HG02642 (cell line): Measurements from ENCODE around the gene ATP10D.
"Not testable (repeated sequence)": the region's sequence is repeated elsewhere in the genome, so short reads cannot be mapped to it uniquely, and the experiment has no call there.

Experiments
- ATAC-seq: cut with Tn5 transposase; IDR thresholded peaks from one replicate; pipeline ENCODE4 v1.9.1; 2021; ENCODE audit warnings: mild to moderate bottlenecking; ENCODE audit not compliant: unreplicated experiment, poor library complexity

ATP10D gene

DNA sequence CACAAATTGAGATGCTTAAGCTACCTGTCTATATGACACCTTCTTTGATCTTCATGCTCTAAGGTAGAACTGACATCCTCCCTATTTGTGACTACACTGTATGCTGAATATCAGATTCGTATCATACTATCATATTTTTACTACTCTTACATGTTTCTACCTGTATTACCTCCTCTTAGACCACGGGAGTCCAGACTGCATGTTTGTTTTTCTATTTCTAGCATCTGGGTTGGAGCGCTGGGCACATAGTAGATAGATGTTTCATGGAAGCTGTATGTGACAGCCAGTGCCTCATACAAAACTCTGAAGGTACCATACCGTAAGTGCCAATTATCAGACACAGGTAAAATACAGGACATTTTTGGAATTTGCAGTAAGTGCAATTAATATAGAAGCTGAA, 47.6 kb downstream of the ATP10D start:
- no peak for ATAC-seq

DNA sequence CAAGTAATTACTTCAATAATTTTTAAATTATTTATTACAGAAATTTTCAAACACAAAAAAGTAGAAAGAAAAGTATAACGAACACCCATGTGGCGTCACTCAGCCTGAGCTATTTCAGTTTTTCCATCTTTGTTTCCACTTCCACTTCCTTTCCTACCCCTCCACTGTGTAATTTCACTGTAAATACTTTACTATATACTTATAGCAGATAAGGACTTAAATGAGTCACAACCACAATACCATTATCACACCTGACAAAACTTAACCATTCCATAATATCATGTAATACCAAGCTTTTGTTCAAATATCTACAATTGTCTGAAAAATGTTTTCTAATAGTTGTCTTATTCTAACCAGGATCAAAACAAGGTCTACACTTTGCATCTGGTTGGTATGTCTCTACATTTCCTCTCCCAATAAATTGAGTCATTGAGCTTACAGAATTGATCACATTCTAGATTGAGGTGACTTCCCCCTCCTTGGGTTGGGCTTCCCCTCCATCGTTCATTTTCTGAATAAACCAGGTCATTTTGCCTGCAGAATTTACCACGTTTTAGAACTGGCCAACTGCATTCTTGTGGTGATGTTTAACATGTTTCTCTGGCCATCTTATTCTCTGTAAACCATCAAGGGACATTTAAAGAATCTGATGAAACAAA, 48.7 kb downstream of the ATP10D start:
- no peak for ATAC-seq

DNA sequence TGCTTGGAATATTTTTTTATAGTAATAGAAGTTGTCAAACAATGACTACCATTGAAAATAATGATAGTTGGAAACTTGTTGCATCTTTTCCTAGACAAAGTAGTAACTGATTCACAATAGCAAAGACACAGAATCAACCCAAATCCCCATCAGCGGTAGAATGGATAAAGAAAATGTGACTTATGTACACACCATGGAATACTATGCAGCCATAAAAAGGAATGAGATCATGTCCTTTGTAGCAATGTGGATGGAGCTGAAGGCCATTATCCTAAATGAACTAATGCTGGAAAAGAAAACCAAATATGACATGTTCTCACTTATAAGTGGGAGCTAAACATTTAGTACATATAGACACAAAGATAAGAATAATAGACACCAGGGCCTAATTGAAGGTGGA, 49.7 kb downstream of the ATP10D start:
- no peak for ATAC-seq

DNA sequence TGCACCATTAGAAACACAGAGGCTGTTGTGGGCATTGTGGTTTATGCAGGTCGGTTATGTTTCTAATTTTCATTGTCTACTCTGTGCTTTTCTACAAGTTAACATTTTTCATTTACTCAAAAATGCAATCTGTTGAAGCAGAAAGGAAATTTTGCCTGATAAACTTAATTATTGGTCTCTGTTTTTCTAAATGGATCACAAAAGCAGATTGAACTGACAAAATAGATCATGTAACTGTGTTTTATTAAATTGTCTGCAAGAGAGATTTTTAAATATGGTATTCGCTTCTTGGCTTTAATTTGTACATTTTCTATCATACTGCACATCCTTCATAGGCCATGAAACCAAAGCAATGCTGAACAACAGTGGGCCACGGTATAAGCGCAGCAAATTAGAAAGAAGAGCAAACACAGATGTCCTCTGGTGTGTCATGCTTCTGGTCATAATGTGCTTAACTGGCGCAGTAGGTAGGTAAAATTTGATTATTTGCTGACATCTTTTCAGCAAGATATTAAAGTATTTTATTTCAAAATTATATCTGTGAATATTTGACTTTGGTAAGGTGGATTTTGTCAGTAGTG, 50.6 kb downstream of the ATP10D start:
- no peak for ATAC-seq

DNA sequence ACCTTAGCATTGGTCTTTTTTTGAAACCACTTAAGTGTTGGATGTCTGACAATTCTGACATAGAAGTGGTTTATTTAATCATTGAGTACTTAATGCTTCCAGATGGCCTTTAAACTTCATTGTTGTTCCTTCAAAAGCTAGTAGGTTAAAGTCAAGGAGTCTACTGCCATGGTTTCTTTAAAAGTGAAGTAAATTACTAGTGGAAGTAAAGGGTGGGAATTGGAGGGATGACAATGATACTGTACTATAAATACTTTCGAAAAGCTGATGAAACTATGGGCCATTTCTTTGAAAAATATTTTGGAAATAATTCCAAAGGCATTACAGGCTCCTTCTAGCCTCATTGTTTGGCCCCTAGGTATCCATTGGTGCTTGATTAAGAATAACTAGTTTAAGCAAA, 51.9 kb downstream of the ATP10D start:
- ATAC-seq: no peak

DNA sequence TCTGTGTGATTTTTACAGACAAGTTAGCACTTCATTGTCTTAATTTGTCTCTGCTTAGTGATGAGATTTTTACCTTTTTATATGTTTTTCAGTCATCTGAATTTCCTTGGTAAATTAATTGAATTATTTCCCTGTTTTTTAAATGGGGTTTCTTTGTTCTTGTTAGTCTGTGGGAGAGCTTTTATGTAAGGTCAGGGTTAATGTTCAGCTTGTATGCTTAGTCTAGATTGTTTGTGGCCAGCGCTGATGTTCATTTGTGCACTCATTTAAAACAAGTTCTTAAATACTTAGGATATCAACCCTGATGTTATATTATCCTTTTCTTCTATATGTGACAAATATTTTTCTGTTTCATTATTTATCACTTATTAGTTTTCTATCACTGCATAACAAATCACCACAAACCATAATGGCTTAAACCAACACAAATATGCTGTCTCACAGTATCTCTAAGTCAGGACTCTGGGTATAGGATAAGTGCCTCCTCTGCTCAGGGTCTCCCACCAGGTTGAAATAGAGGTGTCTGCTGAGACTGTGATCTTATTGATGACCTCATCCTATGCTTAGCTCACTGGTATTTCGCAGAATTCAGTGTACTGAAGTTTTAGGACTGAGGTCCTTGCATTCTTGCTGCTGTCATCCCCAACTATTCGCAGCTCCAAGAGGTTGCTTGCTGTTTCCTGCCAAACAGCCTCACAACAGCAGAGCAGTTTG, 53.2 kb downstream of the ATP10D start:
- no peak for ATAC-seq

DNA sequence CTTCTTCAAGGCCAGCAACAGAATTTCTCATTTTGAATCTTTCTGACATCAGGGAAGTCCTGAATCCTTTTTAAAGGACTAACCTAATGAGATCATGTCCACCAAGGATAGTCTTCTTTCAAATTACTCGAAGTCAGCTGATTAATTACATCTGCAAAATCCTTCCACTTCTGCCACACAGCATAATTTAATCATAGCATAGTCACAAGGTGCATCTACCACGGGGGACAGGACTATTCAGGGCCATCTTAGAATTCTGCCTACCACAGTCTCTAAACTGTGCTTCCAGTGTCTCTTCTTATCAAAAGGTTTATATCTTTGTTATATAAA, 53.7 kb downstream of the ATP10D start:
- no peak for ATAC-seq

DNA sequence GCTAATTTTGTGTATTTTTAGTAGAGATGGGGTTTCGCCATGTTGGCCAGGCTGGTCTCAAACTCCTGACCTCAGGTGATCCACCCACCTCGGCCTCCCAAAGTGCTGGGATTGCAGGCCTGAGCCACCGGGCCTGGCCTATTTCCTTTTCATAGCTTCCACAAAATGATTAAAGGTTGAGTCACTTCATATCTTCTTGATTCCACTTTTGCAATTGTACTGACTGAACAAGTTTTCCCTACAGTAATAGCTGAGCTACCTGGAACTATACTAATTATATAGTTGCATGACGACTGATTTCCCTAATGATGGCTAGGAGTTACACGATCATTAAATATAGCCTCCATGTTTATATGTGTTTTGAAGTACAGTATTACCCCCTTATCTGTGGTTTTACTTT, 57.6 kb downstream of the ATP10D start:
- not testable (repeated sequence) for ATAC-seq

DNA sequence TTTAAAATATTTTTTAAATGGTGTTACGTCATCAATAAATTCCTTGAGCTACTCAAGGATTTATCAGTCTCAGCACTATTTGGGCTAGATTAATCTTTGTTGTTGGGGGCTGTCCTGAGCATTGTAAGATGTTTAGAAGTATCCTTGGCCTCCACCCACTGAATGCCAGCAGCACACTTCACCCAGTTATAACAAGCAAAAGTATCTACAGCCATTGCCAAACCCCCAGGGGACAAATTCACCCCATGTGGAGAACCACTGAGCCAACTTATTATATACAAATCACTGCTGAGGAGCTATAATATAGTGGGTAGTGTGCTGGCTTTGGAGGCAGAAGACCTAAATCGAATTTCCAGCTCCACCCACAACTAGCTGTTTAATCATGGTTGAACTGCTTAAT, 58.3 kb downstream of the ATP10D start:
- no peak for ATAC-seq

DNA sequence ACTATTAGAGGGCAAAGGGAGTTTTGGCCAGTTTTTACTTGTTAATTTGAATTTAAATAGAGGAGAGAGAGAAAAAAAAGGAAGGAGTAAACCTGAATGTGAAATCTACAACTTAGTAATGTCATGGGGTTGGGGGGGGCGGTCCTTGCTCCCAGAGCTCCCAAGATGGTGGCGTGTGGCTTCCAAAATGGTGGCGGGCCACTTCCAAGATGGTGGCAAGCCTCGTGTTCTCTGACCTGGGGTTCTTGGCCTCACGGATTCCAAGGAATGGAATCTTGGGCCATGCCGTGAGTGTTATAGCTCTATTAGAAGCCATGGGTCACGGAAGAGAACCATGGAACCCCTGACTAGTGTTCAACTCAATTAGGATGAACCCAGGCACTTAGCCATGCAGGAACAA, 65.3 kb downstream of the ATP10D start:
- ATAC-seq: not testable (repeated sequence)

DNA sequence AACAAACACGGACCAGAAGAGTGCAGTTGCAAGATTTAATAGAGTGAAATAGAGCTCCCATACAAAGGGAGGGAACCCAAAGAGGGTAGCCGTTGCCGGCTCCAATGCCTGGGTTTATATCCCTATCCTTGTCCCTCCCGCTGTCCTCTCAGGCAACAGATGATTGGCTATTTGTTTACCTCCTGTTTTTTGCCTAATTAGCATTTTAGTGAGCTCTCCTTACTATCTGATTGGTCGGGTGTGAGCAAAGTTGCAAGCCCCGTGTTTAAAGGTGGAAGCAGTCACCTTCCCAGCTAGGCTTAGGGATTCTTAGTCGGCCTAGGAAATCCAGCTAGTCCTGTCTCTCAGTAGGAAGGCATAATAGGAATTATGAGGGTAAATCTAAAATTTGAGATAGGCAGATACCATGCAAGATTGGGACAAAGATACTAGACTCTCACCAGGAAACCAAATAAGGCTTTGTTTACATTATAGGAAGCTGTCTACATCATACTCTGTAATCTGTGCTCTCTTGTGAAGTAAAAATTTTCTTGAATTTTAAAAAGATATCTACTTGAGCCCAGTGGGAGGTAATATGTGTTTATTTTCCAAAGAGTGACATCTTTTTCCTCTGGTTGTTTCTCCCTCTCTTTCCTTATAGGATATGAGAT, 65.9 kb downstream of the ATP10D start:
- no peak for ATAC-seq

DNA sequence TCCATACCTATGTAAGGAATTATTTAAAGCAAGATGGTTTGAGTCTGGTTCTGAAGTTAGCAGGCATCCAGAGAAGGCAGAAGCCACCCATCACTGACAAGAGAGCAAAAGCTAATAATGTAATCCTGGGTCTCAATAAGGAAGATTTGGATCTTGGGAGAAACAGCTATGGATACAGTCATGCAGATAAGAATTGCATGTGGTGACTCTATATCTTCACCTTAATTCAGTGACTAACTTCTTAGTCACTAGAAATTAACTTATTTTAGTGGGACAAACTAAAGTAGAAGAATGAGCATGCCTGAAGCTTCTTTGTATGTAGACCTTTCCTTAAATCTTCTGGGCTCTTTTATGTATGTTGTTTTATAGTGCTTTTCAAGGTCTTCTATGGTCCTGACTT, 66.6 kb downstream of the ATP10D start:
- no peak for ATAC-seq

DNA sequence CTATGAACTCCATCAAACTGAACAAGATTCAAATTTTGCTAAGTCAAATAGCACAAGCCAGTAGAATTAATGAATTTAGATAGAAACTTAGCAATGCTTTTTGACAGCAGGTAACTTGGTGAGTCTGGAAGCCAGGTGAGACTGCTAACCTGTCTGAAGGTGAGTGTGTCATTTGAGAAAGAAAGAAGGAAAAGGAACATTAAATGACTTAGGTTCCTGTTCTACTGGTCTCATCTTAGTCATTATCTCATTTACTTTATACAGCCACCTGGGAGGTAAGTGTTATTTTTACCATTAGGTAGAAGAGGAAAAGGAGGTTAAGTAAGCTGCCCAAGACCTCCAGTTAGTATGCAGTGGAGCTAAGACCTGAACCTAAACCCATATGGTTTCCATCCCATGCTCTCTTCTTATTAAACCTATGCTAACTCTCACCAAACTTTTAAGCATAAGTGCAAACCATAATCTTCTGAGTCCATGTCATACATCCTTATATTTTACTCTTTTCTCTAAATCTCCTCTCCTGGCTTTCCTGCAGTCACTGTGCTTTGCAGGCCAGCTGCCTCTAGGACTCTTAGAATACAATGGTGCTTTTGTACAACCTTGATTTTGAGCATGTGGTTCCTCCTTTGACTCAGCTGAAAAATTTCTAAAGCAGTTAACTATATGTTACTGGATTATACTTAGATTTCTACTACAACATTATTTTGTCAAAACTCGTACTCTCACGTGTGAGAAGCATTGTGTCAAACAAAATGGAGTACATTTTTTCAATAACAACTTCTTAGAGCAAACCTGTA, 68.5 kb downstream of the ATP10D start:
- ATAC-seq: no peak

DNA sequence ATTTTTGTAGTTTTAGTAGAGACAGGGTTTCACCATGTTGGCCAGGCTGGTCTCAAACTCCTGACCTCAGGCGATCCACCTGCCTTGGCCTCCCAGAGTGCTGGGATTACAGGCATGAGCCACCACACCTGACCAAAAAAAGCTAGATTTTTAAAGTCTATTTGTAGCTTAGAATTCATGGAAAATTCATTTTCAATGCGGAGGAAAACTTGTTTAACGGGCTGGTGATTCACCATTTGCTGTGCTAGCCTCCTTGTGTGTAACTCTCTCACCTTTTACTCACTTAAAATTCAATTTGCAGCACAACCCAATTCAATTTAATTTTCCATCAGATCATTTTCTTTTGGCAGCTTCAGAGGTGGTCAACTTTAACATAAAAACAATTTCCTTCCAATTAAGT, 70.8 kb downstream of the ATP10D start:
- ATAC-seq: not testable (repeated sequence)

DNA sequence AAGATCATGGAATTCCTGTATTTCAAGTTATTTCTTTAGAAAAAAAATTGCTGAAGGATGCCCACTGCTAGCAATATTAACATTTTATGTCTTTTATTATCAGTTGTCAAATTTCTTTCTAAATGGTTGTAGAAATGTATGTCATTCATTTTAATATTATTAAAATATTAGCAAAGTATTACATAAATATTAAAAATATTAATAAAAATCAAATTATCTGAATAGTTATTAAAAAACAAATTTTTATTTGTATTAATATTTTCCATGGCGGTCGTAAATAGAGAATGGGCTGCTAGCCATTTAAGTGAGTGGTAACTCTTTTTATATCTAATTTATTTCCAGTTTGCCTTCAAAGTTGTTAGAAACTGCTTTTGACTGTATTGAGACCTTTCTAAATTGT, 72.2 kb downstream of the ATP10D start:
- ATAC-seq: no peak

DNA sequence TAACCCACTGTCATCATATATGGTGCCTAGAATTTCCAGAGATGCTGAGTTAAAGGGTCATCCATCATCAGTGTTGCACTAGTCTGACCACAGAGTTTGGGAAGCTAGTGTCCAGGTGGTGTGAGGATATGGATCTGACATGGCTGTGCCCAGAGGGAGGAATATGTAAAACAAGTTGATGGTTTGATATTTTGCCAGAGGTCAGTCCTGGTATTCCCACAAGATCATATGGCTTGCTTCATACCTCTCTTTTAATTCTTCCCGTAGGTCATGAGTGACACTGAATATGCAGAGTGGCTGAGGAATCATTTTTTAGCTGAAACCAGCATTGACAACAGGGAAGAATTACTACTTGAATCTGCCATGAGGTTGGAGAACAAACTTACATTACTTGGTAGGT, 75.6 kb downstream of the ATP10D start:
- no peak for ATAC-seq

DNA sequence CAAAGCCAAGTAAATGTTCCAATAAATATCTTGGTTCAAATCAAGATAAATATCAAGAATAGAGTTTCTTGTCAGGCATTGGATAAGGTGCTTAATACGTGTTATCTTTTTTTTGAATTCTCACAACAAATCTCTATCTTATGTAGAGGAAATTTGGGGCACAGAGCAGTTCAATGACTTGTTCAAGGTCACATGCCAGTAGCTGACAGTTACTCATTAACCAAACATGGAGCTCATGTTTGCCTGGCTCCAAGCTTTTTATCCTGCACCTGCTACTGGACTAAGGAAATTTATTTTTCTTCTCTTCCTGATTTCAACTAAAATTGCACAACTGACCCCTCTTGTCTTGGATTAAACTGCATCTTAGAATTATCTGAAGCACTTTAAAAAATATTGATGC, 76.3 kb downstream of the ATP10D start:
- ATAC-seq: no peak

DNA sequence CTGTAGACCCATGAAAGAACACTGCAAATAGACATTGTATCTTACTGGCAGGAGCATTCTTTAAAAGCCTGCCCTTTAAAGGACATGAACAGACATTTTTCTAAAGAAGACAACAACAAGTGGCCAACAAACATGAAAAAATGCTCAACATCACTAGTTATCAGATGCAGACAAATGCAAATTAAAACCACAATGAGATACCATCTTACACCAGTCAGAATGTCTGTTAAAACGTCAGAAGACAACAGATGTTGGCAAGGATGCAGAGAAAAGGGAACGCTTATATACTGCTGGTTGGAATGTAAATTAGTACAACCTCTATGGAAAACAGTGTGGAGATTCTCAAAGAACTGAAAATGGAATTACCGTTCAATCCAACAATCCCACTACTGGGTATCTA, 77.2 kb downstream of the ATP10D start:
- no peak for ATAC-seq

DNA sequence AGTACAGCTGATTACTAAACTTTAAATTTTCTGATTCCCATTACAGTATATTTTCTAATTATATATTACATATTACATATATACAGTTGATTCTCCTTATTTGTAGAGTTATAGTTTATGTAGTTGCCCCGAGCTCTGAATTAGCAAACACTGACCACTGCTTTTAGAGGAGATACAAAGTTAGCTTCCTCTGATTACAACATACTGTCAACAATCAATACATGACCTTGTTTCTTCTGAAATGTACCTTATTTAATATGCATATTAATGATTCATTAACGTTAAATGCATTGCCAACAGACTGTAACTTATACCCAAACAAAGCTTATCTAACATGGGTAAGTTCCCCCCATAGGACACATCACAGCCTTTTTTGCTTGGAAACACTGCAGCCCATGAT, 81.5 kb downstream of the ATP10D start:
- no peak for ATAC-seq

DNA sequence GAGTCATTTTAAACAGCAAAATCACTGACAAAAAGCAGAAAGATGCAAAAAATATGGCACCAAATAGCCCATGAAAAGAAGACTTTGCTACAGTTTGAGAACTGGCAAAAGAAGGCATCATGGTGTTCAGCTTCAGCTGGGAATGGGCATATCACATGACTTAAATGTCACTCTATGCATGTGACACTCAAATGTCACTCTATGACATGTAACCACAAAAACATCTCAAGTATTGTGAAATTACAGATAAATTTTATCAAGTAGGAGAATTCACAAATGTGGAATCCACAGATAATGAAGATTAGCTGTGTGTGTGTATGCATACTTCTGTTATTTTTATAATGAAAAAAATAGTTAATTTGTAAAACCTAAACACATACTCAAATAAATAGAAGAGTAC, 81.9 kb downstream of the ATP10D start:
- no peak for ATAC-seq

DNA sequence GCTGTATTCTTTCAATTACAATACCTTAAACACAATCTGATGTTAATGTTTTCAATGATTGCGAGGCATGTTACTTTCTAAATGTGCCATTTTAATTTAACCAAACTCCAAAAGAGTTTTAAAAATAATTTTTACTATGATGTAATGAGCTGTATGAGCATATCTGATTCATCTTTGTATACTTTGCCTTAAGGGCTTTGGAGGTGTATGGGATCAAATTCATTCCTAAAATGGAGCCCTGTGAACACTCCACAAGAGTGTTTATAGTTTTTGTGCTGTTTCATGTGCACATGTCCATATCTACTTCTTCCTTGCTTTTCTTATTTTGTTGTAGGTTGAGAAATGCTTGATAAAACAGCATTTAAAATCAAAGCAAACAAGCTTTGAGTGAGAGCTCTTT, 82.4 kb downstream of the ATP10D start:
- no peak for ATAC-seq
